ENCODE measurements around the gene CTBP2.
"Not testable (repeated sequence)": the region's sequence is repeated elsewhere in the genome, so short reads cannot be mapped to it uniquely, and the experiment has no call there.

CTBP2 gene

DNA sequence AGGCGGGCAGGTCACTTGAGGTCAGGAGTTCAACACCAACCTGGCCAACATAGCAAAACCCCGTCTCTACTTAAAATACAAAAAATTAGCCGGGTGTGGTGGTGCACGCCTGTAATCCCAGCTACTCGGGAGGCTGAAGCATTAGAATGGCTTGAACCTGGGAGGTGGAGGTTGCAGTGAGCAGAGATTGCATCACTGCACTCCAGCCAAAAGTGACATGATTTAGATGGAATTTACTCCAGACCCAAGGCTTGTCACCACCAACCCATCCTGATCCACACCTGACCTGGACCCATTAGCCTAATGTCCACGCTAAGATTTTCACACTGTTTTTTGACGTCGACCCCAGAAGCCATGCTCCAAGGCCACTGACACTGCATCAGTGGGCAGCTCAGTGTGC is 101.0 kb downstream of the CTBP2 start:
- not testable (repeated sequence) for DNase-seq

DNA sequence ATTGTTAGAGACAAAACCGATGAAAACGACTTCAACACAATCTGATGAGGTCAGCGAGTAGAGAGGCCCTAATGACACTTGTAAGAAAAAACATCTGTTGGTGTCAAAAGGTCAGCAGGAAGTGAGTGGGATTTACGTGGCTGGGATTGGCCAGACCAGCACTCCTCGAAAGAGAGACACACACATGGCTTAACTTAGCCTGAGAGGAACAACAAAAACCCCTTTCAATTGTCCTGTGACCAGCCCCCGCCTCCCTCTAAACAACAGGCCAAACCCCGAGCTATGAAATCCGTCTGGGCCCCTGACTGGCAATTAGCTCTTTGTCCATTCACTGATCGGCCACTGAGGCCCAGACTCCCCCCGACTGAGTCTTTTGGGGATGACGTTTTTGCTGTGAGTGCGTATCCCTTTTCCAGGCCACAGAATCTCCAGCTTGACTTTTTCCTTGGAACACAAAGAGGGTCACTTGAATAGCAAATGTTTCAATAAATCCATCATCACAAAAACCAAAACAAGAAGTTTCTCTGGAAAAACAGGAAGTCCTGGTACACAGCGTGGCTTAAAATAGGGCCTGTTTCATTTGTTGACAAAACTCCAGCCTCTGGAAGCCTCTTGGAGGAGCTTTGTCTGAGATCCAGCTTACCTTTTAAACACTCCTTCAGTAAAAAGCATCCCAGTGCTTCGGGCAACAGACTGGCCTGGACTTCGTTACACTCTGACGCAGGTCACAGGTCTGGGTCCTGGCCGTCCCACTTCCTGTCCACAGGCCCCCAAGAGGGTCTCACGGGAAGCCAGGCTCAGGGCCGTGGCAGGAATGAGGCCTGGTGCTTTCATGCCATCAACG is 103.0 kb downstream of the CTBP2 start:
- peak; percentile 38 for DNase-seq

DNA sequence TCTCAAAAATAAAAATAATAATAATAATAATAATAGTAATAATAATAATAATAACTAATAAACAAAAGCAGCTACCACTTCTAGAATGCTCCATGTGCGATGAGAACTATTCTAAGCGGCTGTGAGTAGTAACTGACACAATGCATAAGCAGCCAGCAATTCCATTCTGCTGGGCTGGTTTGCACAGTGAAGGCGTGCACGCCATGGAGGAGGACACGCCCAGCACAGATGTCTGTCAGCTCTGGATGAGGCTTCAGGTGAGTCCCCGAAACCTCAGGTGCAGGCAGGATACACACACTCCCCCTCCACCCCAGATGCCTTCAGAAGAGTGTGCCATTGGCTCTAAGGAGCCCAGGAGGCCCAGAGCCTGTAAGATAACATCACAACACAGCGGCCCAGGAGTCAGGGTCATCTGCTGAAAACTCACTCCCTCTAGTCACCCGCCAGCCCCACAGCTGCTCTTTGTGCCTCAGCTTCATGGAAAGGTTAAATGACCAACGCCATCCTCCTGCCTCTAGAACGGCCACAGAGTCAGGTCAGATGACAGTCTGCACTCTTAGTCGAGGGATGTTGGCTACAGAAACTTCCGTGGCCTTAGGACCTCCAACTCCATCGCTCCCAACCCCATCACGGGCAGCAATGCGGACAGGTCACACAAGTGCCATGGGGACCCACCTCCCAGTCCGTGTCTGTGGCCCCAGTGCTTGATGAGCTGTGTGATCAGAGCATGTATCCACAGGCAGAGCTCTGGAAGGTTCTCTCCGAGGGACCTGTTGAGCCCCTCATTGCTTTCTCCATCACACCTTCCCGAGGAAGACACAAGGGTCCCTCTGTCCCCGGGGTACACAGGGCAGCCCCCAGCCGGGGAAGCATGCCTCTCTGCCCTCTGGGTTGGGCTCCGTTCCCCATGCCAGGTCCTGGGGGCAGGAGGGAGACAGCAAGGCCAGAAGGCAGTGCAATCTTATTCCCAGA is 103.9 kb downstream of the CTBP2 start:
- no peak for DNase-seq

DNA sequence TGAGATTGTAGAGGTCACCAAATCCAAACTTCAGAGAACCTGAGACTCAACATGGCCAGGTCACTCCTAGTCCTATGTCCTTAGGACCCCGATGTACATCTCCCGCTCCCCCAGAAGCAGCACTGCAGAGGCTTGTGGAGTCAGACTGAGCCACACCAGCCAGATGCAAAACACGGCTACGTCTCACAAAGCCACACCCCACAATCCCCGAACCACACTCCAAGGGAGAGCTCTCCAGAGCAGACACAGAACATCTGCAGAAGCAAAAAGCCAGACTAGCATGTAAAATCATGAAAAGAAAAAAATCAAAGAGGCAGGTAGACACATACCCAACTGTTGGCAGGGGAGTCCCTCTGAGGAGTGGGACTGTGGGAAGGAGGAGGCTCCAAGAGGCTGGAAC is 104.9 kb downstream of the CTBP2 start:
- no peak for DNase-seq

DNA sequence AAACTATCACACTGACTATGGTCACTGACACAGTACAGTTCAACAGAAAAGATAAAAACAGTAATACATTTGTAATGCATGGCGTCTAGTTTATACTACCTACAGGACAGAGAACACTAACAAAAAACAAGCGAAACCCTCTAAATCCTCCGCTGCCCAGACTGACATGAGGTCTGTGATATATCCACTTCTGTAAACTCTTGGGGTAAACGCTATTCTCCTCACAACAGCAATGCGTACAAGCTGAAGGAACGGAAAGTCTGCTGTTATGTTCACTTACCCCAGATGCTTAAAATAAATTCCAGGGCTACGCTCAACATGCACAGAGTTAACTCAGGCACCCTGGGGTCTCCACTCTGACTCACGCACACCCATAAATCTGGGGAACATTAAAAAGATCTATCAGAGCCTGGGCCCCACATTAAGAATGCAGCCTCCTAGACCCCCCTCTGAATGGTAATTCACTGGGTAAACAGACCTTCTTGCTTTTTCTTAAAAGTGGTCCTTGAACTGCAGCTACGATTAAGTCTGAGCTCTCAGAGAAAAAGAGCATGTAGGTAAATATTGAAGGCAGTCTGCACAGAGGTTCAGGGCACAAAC is 105.6 kb downstream of the CTBP2 start:
- no peak for DNase-seq

DNA sequence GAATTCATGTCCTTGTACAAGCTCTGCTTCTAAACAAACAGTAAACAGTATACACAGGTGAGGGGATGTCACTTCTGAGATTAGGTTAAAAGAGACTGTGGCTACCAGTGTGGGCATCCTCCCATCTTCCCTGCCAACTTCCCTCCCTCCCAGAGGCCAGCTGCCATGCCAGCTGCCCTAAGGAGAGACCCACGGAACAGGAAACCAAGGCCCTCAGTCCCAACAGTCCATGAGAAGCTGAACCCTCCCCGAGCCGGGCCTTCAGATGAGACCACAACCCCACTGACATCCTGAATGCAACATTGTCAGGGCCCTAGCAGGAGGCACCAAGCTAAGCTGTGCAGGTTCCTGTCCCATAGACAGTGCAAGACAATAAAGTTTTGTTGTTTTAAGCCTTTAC is 106.1 kb downstream of the CTBP2 start:
- DNase-seq: no peak

DNA sequence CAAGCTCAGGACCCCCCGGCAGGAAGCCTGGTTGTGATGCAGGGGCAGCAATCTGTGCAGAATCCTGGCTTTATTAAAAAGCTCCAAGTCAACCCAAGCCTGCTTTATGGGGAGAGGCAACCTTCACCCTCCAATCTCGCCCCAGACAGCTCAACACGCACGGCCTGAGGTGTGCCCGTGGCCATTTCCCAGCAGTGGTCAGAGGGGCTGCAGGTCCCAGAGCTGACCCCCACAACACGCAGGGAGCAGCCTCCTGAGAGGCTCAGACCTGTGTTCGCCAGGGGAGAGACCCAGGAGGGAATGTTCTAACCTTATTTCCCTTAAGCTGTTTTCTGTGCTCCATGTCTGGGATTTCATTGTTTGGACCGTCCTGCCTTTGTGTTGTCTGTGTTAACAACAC is 108.2 kb downstream of the CTBP2 start:
- no peak for DNase-seq

DNA sequence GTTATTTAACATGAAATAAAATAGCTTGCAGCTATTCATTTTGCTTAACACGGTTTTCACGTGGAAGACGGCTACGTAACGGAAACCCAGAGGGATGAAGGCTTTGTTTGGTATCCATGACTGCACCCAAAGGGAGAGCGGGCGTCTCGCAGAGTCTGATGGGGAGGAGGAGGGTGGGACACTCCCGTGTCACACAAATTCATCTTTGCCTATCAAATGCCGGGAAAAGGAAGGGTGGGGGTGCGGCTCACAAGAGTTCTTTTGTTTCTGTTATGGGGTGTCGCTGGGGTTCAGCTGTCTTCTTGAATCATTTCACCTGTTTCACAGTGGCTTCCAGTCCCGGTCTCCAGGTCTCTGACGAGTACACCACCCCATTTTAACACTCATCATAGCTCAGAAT is 110.0 kb downstream of the CTBP2 start:
- no peak for DNase-seq

DNA sequence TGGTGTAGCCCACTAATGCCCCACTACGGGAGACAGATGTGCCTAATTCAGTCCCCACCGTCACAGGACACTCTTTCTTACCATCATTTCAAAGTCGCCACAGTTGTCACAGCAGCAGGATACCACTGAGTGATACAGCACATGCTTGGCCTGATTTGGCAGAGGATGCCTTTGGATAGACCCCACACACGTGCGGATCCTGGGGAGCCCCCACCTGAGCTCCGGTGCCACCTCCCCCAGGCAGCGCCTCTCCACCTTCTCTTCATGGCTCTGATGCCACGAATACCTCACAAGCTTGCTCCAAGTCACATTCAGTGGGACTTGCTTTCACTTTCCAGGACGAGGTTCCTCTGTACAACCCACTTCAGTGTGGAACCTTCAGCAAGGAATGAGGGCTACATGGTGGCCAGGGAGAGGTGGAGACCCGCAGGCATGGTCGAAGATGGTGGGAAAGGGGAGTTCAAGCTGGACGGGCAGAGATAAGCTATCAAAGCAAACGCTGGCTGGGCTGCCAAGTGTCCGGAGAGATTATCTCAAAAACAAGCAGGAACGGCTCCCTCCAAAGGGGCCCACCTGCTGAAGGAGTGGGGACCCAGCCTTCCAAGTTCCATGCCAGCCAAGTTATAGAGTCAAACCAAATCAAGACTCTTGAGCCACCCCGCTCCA is 111.0 kb downstream of the CTBP2 start:
- no peak for DNase-seq

DNA sequence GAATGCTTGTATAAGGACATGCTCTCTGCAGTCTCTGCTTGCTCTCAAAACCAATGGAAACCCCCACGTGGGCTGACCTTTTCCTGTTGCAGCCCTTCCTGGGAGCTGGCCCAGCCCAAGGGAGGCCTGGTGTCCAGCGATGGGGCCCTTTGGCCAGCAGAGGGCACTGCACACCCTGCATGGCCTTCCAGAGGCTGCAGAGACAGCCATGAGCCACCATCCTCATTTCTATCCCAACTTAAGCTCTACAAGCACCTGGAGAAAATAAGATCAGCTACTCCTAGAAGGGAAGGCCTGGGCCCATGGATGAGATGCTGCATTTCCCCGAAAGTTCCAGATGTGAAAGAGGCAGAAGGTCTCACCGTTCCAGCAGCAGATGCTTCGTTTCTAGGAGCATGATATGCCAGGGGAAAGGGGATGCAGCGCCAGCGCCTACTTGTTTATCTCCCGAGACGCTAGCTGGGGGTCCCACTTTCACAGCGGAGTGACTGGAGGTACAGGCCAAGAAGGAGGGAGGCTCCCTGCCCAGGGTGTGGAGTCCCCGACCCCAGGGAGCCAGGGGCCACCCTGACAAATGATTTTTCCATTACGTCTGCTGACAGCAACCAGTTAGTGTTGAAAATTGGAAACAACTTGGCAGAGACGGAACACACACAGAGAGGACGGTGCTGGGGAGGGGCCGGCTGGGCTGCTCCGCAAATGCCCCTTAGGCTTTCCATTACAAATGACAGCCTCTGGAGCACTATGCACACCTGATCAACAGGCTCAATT is 112.1 kb downstream of the CTBP2 start:
- DNase-seq: peak; percentile 59

DNA sequence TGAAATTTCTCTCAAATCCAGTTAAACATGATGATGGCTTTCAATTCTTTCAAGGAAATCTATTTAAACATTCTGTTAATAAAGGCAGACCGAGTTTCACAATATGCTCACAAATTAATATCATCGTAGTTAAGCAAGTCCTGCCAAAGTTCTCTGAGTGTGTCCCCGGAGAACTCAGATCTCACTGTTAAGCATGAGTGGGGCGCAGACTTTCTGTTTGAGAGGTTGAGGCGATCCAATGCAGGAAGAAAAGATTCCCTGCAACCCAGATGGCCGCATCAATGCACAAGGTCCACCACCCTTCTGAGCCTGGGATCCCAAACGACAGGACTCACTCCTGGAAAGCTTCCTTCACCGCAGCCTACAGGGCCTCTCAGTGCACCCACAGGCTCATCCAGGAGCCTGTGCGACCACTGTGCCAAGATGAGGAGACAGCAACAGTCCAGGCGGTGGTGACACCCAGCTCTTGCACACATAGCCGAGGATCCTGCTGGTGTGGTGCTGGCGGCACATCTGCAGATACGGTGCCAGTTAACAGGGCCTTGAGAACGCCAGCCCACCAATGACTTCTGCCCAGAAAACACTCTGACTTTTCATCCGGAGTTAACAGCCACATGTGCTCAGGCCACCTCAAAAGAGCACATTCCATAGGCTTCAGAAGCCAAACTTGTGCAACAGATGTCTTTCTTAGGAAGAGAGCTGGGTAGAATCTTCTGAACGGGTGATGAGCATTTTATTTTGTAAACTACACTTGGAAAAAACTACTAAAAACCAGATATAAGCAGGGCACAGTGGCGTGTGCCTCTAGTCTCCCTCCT is 116.3 kb downstream of the CTBP2 start:
- DNase-seq: no peak

DNA sequence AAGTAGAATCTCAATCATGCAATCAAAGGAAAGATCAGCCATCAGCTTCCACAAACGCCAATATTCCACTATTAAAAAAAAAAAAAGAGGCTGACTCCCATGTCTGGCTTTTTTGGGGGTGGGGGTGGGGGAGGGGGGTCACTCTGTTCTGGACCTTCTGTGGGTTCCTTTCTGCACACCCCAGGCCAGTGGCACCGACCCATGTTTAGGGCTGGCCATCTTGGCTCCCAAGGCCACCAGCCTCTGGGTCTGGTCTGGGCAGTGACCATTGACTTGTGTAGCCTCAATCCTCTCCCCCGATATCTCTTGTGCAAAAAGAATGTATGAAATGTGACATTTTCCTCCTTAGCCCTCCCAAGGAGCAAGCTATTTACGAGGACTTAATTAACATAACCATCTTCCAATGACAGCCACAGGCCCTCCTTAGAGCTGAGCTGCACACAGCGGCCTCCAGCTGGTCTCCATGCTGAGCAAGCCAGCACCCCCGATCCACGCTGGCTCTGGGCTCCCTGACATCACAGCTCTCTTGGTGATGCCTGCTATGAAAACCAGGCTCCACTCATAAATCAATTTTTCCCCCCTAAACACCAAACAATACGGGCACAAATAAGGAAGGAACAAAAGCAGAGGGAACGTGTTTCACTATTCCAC is 118.4 kb downstream of the CTBP2 start:
- DNase-seq: no peak

DNA sequence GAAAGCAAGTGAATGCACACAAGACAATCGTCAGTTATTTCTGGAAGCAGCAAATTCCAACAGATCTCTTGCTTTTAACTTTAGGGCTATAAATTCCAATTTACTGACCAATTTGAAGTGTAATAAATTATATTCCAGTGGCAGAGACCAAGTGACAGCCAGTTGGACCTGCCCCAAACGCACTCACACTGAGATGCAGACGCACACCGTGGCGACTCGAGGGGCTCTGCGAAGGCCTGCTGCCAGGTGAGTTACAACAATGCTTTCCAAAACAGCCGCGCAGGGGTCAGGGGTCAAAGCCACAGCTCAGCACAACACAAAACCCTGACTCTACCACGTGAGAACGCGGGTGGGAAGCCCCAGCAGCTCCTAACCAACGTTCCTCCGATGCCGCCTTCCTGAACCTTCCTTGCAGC is 121.0 kb downstream of the CTBP2 start:
- no peak for DNase-seq

DNA sequence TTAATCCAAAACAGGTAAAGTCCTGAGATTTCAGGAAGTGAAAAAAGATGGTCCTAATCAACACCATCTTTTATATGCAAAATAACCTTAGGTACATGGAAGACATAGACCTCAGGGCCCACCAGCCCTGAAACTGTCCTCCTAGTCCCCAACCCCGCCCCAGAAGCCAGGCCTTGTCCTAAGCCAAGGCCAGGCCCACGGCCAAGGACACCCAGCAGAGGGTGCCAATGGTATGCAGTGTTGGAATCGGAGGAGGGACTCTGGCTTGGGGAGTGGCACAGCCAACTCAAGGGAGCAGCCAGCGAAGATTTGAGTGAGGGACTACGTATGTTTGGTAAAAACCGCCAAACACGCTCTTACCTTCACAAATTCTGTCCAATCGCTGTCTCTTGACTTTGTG is 121.7 kb downstream of the CTBP2 start:
- DNase-seq: no peak

DNA sequence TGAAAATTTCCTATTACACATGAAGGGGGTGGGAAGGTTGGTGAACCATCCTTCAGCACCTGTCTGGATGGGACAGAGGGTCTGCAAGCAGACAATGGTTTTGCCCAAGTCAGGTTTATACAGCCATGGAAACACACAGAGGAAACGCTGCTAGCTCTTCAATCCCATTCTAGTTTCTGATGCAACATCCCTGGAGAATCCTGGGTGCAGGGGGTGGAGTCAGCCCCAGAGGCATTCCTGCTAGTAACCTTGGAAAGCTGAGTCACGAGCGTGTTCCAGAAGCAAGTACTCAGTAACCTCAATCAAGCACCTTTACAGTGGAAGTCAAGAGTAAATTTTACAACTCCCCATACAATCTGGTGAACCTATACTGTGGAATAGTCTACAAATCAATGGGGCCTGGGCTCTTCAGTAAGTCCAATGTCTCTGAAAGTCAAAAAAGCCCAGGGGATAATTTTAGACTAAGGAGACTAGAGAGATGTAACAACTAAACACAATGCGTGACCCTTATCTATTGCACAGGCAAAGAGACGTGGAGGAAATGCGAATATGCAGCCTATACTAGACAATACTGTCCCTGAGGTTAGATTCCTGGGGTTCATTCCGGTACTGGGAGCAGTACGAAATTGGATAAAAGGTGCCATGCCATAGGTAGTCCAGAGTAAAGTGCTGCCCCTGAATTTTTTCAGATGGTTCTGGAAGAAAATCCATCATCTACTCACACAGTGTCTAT is 123.1 kb downstream of the CTBP2 start:
- DNase-seq: no peak

DNA sequence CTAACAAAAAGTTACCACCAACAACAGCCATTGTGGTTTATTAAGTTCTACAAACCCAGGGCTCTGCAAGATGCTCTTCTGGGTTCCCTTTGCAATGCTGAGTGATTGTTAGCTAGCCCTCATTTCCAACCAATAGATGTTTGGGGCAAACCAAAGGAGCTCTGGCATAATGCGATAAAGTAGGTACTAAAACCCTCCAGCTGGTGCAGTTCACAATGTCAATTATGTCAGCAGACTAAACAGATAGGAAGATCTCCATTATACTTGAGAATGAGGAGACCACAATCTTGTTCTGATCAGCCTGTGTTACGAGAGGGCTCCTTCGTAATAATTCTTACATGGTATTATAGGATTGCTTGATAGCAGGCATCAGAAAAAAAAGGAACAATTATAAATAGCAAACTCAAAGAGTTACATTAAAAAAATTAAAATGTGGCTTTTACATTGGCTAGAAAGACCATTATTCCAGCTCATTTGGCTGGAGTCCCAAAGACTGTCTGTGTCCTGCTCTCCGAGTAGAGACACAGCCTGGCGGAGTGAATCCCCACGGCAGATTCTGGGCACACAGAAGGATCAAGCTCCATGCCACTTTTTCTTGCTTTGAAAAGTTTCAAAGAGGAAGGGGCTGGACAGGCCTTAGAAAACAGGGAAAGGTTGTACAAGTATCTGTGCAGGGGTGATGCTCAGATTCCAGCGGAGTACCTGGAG is 124.6 kb downstream of the CTBP2 start:
- DNase-seq: no peak

DNA sequence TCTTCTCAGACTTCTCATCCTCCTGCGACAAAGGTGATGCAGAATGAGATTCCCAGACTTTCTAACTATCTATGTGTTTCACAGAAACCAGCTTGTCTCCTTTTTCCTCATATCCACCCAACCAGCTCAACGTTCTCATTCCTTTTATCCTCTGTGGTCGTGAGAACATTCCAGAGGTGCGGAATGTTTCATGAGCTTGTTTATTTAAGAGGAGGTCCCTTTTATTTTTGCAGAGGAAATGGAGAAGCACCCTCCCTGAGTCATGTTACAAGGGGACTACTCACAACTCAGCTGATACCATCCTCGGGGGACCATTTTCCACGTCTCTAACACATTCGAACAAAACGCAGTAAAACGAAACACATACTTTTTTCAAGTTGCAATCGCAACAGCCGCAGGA is 125.2 kb downstream of the CTBP2 start:
- no peak for DNase-seq

DNA sequence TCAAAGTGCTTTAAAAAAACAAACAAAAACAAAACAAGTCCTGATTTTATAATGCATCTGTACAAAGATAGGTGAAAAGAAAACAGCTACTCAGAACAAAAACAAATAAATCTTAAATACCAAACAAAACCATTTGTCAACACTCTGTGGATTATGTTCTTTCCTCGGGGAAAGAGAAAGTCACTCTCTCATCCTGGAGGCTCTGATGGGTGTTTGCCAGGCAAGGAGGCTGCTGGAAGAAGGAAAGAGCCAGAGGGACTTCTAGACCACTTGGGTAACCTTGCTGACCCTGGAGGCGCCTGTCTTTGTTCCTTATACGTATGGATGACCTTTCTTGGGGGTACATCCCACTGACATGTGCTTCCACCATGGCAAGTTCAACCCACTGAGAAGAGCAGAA is 125.7 kb downstream of the CTBP2 start:
- DNase-seq: no peak
